Middle frontal gyrus (tissue), 1 donor: ENCODE measurements around the gene ANKRD16.
"Not testable (repeated sequence)": the region's sequence is repeated elsewhere in the genome, so short reads cannot be mapped to it uniquely, and the experiment has no call there.

Source experiments
- DNase-seq: peaks from one replicate; pipeline ENCODE4 v3.0.0-alpha.2; 2015; ENCODE audit warnings: low spot score; ENCODE audit errors: extremely low spot score

The ANKRD16 gene

DNA sequence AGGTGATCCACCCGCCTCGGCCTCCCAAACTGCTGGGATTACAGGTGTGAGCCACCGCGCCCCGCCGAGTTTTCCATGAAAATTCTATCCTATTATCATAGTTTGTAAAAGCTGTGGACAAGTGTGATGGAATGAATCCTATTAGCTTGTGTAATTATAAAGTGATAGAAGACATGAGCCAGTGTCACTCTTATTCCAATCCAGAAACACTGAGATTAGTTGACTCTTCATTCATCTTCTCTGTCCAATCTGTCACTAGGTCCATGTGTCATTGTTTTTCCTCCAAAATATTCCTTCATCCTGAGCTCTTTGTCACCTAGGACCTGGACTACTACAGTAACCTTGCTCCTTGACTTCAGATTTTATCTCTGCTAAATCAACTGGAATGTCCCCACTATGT is 13.9 kb upstream of the ANKRD16 start:
- DNase-seq, result no peak

DNA sequence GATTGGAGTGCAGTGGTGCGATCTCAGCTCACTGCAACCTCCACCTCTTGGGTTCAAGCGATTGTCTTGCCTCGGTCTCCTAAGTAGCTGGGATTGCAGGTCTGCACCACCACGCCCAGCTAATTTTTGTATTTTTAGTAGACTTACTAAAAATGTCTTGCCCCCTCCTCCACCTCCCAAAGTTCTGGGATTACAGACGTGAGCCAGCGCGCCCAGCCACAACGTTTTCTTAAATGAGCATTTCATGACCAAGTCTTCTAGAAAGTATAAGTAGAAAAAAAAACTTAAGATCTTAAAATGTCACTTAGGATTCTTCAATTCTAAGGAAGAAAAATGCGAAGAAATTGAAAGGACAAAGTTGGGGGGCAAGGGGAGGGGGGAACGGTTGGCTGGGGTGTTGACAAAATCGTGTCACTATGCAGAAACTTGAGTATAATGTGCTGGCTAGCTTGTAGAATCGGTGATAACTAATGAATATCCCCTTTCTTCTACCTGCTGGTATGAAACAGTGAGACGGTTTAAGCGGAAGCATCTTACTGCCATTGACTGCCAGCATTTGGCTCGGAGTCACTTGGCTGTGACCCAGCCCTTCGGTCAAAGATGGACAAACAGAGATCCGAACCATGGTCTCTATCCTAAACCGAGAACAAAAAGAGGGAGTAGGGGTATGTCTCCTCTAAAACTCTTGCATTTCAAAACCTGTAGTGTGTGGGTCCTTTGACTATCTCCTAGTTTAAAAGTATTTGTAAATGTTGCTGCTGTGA is 13.0 kb upstream of the ANKRD16 start:
- no peak for DNase-seq

DNA sequence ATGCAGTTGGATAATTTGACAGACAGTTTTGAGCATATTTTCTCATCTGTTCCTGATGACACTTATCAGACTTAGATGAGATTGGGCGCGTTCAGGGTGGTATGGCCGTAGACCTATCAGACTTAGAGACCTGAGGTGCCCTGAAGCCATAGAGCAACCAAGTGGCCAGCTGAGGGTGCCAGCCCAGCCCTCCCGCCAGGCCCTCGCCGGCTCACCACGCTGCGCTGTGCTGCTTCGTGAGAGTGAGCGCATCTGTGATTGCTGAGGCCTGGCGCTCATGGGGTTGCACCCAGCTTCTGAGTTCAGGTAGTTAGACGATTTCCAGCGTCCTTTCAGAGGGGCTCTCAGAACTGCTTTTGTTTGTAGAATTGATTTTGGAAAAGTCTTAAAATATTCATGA is 10.6 kb upstream of the ANKRD16 start:
- no peak for DNase-seq

DNA sequence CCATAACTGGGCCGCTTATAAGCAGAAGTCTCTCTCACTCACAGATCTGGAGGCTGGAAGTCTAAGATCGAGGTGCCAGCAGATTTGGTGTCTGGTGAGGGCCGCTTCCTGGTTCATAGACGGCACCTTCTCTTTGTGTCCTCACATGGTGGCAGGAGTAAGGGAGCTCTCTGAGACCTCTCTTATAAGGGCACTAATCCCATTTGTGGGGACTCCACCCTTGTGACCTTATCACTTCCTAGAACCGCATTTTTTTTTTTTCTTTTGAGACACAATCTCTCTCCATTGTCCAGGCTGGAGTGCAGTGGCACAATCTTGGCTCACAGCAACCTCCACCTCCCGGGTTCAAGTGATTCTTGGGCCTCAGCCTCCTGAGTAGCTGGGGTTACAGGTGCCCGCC is 8.5 kb upstream of the ANKRD16 start:
- DNase-seq, result no peak

DNA sequence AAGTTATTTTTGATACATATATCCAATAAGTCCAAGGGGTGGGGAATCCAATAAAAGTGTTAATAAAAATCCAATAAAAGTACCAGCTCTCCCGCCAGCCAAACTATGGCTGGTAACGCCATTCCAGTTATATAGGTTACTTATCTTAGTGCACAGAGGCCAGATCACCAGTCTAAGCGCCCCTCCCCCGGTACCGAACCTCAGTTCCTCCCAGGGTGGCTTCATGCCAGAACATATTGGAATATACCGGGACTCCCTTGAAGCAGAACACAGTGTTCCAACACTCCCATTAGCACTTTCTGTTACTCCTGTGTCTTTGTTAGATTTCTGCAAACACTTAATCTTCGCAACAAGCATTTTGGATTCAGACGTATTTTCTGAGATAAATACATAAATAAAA is 7.8 kb upstream of the ANKRD16 start:
- no peak for DNase-seq

DNA sequence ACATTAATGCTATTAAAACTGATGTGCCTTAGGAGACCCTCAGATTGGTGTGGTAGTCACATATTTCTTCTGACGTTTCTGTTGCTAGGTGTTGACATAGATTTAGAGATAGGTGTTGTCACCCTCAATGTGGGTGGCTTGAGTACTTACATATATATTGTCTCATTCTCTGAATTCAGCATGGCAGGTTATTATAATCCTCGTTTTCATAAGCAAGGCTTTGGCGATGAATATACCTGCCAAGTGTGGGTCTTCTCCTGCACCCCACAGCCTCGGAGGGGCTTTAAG is 7.3 kb upstream of the ANKRD16 start:
- DNase-seq, result no peak

DNA sequence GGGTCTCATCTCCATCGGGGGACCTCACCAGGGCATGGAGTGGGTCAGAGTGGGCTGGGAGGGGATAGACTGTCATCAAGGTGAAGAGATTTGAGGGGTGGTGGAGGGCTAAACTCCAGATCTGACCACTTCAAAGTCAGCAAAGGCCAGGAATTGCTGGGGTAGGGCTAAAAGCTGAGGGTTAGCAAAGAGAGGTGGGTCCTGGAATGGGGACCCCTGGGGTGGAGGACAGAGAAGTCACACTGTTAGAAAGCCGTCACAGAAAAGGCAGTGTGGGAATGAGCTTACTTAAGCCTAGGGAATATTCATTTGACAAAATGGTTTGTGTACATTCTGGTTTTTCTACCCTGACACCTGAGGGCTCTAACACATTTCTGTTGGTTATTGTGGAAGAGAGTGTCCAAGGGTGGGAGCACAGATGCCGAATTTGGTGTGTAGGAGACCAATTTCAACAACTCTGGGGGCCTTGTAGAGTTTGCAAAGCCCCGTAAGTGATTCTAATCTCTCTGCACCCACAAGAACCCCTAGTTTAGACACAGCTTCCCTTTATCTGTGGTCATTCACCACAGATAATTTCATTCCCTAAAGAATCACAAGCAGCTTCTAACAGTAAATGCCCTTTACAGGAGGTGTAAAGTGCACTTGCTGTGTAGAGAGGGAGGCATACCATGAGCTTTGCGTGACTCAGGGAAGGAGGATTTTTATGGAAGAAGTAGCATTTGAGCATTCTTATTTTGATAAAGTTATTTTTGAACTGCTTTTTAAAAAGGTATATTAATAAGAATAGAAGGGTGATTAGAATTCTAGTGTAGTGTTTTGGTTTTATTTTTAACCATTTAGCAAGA is 6.7 kb upstream of the ANKRD16 start:
- DNase-seq, result no peak

DNA sequence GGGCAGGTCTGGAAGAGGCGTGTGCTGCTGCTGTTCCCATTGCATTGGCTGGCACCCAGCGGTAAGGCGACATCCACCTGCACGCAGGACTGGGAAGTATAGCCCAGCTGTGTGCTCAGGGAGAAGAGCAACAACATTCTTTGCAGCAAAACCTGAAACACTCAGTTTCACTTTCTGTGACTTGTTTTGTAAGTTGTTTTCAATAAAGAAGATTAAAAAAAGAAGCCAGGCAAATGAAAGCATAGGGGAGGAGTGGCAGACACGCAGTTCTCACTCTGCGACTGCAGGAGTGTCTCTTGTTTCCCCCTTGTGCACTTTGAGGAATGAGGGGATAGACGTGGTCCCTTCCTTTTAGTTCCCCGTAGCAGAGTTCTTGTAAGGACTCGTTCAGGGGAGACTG is 6.1 kb upstream of the ANKRD16 start:
- no peak for DNase-seq

DNA sequence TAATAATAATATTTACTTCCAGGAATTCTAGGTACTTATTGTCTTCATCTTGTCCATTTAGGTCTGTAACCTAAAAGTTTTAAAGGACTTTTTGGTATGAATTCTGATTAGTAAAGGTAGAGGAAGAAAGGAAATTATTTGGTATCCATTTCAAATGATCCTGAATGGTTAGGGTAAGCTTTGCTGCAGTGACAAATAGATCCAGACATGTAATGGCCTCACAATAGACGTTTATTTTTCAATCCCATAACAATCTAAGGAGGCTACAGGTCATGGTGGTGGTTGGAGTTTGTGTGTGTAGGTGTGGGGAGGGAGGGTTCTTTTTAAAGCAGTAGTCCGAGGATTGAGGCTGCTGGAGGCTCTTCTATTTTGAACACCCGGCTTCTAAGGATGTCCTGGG is 5.7 kb upstream of the ANKRD16 start:
- DNase-seq, result no peak

DNA sequence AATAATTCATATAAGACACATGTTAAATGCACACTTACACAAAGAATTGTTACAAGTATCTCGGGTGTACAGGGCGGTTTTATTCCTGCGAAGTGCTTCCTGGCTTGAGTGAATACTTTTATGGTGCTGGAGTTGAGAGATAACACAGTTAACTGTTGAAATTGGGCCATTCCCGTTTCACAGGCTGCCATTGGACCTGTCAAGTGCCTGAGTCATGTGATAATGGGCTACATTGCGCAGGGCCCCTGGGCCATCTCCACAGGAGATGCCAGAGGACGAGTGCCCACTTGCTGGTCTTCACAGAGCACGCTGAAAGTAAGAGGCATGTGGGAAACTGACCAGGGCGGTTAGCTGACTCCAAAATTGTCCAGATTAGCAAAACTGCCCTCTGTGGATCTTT is 5.2 kb upstream of the ANKRD16 start:
- DNase-seq, result no peak

DNA sequence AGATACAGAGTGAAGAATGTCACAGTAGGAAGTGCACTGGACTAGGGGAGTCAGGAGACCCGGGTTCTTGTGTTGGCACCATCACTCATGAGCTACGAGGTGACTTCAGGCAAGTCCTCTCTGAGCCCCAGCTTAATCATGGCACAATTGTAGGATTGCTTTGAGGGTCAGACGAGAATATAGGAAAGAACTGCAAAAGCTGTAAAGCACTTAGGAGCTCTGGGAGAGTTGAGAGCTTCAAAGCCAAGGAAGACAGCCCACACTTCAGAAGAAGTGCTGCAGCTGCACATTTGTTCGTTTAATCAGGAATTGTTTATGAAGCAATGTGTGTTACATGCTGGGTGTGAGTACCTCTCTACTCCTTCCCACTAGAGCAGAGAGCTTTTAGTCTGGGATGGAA is 4.7 kb upstream of the ANKRD16 start:
- DNase-seq, result no peak

DNA sequence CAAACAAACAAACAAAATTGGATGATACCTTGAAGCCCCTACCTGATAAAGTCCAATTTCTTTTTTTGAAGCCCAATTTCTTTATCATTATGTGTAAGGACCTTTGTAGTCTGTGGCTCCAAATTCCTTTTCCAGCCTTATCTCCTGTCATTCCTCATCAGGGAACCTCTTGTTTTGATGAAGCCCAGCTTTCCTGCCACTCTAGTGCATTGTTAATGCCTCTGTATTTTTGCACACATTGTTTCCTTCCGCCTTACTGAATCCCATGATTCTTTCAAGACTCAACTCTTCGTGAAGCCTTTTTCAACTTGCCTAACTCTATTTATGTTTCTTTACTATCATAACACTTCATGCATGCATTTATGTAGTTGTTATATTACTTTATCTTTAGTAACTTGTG is 3.6 kb upstream of the ANKRD16 start:
- DNase-seq, result no peak

DNA sequence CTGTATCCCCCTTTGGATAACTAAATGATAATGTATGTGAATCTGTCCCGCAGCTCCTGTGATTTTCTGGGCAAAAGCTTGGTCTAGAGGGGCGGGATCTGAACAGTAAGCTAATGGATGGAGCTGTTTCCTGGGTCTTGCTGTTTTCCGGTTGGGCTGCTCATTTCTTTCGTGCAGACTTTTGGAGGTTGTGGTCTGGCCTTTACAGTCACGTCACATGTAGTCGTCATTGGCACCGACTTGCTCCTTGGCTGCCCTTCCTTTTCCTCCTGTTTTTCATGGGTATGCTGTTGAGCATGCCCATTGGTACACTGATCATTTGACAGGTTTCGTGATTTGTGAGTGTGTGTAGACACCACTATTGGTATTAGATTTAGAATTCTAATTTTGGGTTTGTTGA is 2.3 kb upstream of the ANKRD16 start:
- no peak for DNase-seq

DNA sequence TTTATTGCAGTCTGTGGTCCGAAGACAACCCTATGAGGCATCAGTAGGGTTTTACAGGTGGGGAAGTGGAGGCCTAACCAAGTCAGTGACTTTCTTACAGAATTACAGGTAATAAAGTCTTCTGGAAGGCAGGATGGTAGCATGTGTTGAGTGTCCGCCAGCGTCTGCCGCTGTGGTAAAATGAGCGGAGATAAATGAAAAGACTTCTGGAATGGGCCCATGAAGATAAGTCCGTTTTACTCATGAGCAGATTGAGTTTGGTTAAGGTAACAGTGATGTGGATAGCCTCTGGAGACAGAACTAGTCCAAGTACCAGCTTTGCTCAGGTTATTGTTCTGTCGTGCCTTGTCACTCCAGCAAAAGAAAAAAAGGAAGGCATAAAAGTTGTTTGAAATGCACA is 1.3 kb upstream of the ANKRD16 start:
- DNase-seq, result no peak

DNA sequence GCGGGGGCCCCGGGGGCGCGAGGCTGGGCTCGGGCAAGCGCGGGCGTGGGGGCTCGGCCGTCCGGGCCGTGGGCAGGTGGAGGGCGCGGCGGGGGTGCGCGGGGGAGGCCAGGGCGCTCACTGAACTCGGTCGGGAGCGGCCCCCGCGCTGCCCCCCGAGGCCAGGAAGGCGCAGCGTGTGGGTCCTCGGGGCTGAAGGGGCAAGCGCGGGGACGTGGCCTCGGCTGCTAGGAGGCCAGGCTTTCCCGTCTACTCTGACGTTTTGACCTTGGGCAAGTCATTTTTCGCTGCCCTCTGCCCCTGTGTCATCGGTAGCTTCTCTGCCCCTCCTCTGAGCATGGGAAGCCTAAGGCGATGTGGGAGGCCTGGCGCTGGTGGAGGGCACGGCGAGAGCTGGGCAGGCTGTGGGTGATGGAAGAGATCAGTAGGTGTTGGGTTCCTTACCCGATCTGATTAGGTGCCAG is 791 bp upstream of the ANKRD16 start:
- DNase-seq, result no peak

DNA sequence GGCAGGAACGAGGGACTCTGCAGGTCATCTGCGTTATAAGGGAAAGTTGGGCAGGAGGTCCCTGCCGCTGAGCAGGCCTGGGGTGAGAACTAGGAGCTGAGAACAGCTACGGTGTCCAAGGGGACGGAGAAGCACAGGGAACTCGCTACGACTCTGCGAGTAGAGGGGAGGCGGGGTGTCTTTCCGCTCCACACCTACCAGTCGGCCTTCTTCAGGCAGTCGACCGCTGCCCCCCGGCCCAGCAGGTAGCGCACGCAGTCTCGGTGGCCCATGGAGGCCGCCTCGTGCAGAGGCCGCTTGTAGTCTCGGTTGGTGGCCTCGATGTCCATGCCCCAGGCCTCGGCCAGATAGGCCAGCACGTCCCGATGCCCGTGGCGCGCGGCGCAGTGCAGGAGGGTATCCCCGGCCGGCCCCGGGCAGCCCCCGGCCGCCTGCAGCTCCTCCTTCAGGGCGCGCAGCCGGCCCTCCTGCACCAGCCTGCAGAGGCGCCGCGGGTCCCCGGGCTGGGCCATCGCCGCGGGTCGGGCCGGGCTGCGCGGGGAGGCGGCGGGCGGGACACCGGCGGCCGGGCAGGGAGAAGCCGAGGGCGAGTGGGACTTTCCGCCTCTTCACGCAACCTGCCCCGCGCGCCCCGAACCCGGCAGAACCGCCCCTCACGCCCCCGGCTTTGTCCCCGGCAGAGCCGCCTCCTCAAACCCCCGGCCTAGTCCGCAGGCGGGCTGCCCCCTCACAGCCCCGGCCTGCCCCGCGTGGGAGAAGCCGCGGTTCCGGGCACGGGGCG is 660 bp downstream of the ANKRD16 start:
- DNase-seq, result no peak

DNA sequence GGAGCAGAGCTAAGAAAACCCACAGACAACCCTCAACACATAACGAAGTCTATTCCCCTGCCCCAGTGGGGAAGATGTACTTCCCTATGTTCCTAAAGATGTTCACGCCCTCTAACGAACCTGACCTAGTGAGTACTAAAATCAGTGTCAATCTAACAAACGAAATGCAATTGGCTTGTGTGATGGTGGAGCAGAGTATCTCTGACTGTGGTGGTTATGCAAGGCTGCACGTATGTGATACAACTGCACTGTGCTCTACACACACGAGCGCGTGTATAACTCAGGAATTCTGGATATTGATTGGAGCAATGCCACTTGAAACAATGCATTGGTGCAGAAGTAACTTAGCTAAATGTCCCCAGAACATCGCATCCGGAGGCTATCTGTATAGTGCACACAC is 1.3 kb downstream of the ANKRD16 start:
- DNase-seq, result no peak

DNA sequence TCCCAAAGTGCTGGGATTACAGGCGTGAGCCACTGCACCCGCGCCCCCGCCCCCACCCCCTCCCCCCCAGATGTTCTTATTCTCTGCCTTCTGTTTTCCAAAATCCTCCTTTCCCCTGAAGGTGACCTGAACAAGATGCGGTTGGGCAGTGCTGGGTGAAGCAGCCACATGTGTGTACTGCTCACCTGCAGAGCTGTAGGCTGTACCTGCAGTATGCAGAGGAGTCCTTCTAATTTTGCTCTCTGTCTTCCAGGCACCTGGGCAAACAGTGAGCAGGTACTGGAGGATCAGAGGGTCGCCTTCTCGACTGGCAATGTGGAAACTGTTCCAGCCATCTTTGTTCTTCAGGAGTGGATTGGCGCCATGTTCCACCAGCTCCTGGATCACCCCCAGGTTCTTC is 2.1 kb downstream of the ANKRD16 start:
- no peak for DNase-seq

DNA sequence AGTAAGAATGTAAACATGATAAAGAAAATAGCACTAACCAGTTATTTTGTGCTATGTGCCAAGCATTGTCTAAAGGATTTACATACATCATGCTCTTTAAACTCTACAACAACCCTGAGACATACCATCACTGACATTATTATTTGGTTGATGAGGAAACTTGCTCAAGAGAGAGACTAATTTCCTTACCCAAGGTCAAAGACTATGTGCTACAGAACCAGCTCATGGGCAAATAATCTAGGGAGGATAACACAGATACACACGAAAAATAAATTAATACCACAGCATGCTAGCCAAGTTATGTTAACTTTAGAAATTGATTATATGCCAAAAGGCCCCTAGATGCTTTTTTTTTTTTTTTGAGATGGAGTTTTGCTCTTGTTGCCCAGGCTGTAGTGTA is 2.7 kb downstream of the ANKRD16 start:
- DNase-seq, result no peak

DNA sequence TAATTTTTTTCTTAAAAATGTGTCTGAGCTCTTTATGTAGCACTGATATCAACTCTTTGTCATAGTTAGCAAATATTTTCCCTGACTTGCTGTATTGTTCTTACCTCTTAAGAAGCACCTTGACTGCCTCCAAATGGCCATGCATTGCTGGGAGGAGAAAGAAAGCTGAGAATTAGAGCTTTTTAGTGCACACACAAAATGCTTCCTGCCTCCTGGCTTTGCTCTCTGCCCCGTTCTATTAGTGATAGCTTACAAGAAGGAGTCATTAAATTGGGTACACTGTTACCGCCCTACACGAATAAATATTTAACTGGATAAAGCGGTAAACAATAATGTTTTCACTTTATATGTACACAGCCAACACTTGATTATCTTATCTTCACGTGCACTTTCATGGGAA is 4.1 kb downstream of the ANKRD16 start:
- DNase-seq, result no peak

DNA sequence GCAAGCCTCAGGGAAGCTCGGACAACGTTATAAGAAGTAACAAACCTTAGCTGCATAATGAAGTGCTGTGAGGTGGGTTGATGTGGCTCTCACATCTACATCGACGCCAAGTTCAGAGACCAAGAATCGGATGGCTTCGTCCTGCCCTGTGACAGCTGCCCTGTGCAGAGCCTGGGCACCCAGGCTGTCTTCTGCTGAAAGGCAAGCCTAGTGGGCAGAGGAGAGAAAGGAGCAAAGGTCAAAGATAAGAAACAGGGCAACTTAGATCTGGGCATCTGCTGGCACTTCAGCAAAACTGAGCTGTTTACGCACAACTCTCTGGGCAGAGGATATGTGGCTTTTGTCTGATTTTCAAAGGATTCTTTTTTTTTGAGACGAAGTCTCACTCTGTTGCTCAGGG is 6.7 kb downstream of the ANKRD16 start:
- no peak for DNase-seq

DNA sequence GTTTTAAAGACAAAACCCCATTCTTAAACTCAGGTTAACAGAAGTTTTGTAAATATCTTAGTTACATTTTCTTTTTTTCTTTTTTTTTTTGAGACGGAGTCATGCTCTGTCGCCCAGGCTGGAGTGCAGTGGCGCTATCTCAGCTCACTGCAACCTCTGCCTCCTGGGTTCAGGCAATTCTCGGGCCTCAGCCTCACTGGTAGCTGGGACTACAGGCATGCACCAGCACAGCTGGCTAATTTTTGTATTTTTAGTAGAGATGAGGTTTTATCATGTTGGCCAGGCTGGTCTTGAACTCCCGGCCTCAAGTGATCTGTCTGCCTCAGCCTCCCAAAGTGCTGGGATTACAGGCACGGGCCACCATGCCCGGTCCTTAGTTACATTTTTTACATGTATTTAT is 12.7 kb downstream of the ANKRD16 start:
- DNase-seq, result not testable (repeated sequence)
